OCI-LY1 (cell line): ENCODE data around the gene SCN7A.

Experiments
- H2AFZ ChIP-seq: fragments of 200-600 bp; sonication (generic), shearing (Covaris generic); 2 replicates; pipeline ENCODE4 v1.6.0; 2014; ENCODE audit warnings: antibody characterized with exemption, mild to moderate bottlenecking, low read length
- H3F3A ChIP-seq: fragments of 200-600 bp; sonication (generic), shearing (Covaris generic); 2 replicates; pipeline ENCODE4 v1.6.0; 2014; ENCODE audit warnings: mild to moderate bottlenecking, antibody characterized with exemption, low read length, moderate library complexity; ENCODE audit not compliant: insufficient read depth
- H3K27ac ChIP-seq: fragments of 200-600 bp; sonication (generic); 2 replicates; pipeline ENCODE4 v1.5.1; 2014; ENCODE audit warnings: low read length, mixed run types, mild to moderate bottlenecking, low read depth; ENCODE audit not compliant: poor library complexity, severe bottlenecking
- H3K27me3 ChIP-seq: fragments of 200-600 bp; sonication (generic); 2 replicates; pipeline ENCODE4 v1.6.0; 2014; ENCODE audit warnings: antibody characterized with exemption, mild to moderate bottlenecking, low read length, moderate library complexity; ENCODE audit not compliant: insufficient read depth
- H3K36me3 ChIP-seq: fragments of 200-600 bp; sonication (generic); 2 replicates; pipeline ENCODE4 v1.6.1; 2014; ENCODE audit warnings: mild to moderate bottlenecking, antibody characterized with exemption, low read length, moderate library complexity, mixed read lengths; ENCODE audit not compliant: insufficient read depth
- H3K4me1 ChIP-seq: fragments of 200-600 bp; sonication (generic); 2 replicates; pipeline ENCODE4 v1.5.1; 2014; ENCODE audit warnings: mild to moderate bottlenecking, low read length, moderate library complexity; ENCODE audit not compliant: insufficient read depth, severe bottlenecking
- H3K4me2 ChIP-seq: fragments of 200-600 bp; sonication (generic), shearing (Covaris generic); 2 replicates; pipeline ENCODE4 v1.6.1; 2014; ENCODE audit warnings: low read length
- H3K4me3 ChIP-seq: fragments of 200-600 bp; sonication (generic); 2 replicates; pipeline ENCODE4 v1.5.1; 2014; ENCODE audit warnings: low read length, low read depth, mild to moderate bottlenecking, mixed read lengths; ENCODE audit not compliant: poor library complexity, severe bottlenecking
- H3K79me2 ChIP-seq: fragments of 200-600 bp; shearing (Covaris generic); 2 replicates; pipeline ENCODE4 v1.6.1; 2016; ENCODE audit warnings: mixed run types, low read length, mixed read lengths; ENCODE audit not compliant: insufficient read depth
- H3K9ac ChIP-seq: fragments of 200-600 bp; sonication (generic), shearing (Covaris generic); 2 replicates; pipeline ENCODE4 v1.6.1; 2014; ENCODE audit warnings: mild to moderate bottlenecking, low read length, mixed read lengths
- H3K9me2 ChIP-seq: fragments of 200-600 bp; sonication (generic), shearing (Covaris generic); 2 replicates; pipeline ENCODE4 v1.6.1; 2014; ENCODE audit warnings: low read depth, mild to moderate bottlenecking, low read length, mixed read lengths
- H3K9me3 ChIP-seq: fragments of 200-600 bp; shearing (Covaris generic); 2 replicates; pipeline ENCODE4 v1.6.1; 2014; ENCODE audit warnings: low read length, mixed read lengths
- H4K20me1 ChIP-seq: fragments of 200-600 bp; sonication (generic), shearing (Covaris generic); 2 replicates; pipeline ENCODE4 v1.6.0; 2016; ENCODE audit warnings: mild to moderate bottlenecking, low read length; ENCODE audit not compliant: insufficient read depth
- CTCF ChIP-seq: fragments of 200-600 bp; sonication (generic), shearing (Covaris generic); IDR thresholded peaks from 2 replicates; pipeline ENCODE4 v1.5.1; 2017; ENCODE audit warnings: mild to moderate bottlenecking, antibody characterized with exemption, low read length, moderate library complexity, mixed read lengths
- EZH2 ChIP-seq: fragments of 200-600 bp; sonication (generic), shearing (Covaris generic); IDR thresholded peaks from 2 replicates; pipeline ENCODE4 v1.8.0; 2017; ENCODE audit warnings: borderline replicate concordance, mixed run types, mild to moderate bottlenecking, antibody characterized with exemption, low read length, moderate library complexity, mixed read lengths

The SCN7A gene

GRCh38 chr2:166449439-166449838 lies 44.6 kb downstream of the SCN7A start:
- Histone ChIP-seq H4K20me1 (no peaks in the 10 kb centered on the region), H3K36me3 (no peaks in the 10 kb centered on the region)

GRCh38 chr2:166448106-166448505 lies 45.9 kb downstream of the SCN7A start:
- no peak overlapping the region for H3K9ac ChIP-seq
- H2AFZ ChIP-seq, result no peak overlapping the region
- no peaks in the 10 kb centered on the region for H4K20me1 ChIP-seq
- H3K4me1 ChIP-seq, result no peaks in the 10 kb centered on the region
- no peaks in the 10 kb centered on the region for H3K9me3 ChIP-seq
- no peaks in the 10 kb centered on the region for H3K79me2 ChIP-seq
- H3K27ac ChIP-seq, result no peak overlapping the region
- TF ChIP-seq EZH2 (no peak), CTCF (no peak)
- H3F3A ChIP-seq, result no peaks in the 10 kb centered on the region
- H3K4me3 ChIP-seq, result no peak overlapping the region
- H3K36me3 ChIP-seq, result no peaks in the 10 kb centered on the region
- no peaks in the 10 kb centered on the region for H3K9me2 ChIP-seq
- H3K27me3 ChIP-seq, result no peaks in the 10 kb centered on the region
- no peak overlapping the region for H3K4me2 ChIP-seq

More at GRCh38 chr2:166449439-166449838, 44.6 kb downstream of the SCN7A start:
- no peaks in the 10 kb centered on the region for H3K9me3 ChIP-seq
- no peaks in the 10 kb centered on the region for H3K27me3 ChIP-seq
- no peak overlapping the region for H3K9ac ChIP-seq
- no peak overlapping the region for H3K4me2 ChIP-seq
- TF ChIP-seq CTCF, result no peak
- H3K4me3 ChIP-seq, result no peak overlapping the region
- no peaks in the 10 kb centered on the region for H3K4me1 ChIP-seq
- H3K27ac ChIP-seq, result no peak overlapping the region
- no peaks in the 10 kb centered on the region for H3K9me2 ChIP-seq
- H3K79me2 ChIP-seq, result no peaks in the 10 kb centered on the region
- H2AFZ ChIP-seq, result no peak overlapping the region
- no peaks in the 10 kb centered on the region for H3F3A ChIP-seq

- TF ChIP-seq CTCF, result no peak
- TF ChIP-seq EZH2, result no peak
- H3K36me3 ChIP-seq, result no peaks in the 10 kb centered on the region
- H3K79me2 ChIP-seq, result no peaks in the 10 kb centered on the region
- no peaks in the 10 kb centered on the region for H3K4me1 ChIP-seq
- H3F3A ChIP-seq, result no peaks in the 10 kb centered on the region
- no peaks in the 10 kb centered on the region for H3K9me3 ChIP-seq
- no peaks in the 10 kb centered on the region for H3K27me3 ChIP-seq
- no peak overlapping the region for H2AFZ ChIP-seq
- H3K9me2 ChIP-seq, result no peaks in the 10 kb centered on the region
- H3K4me2 ChIP-seq, result no peak overlapping the region
- H3K9ac ChIP-seq, result no peak overlapping the region
- H4K20me1 ChIP-seq, result no peaks in the 10 kb centered on the region
- no peak overlapping the region for H3K27ac ChIP-seq
- no peak overlapping the region for H3K4me3 ChIP-seq
These were observed 49.7 kb downstream of the SCN7A start for GRCh38 chr2:166444306-166444705.
